A549 (cell line): ENCODE measurements around the gene KLHDC8B. TPM values are rescaled to one million over a fixed set of nuclear protein-coding genes. Genes with fewer than 3 reads are reported as not detected.
A peak's percentile ranks its signal among the peaks of the same experiment; 100 is the strongest.

ENCODE experiments used
- ATAC-seq, 2 experiments: fragments of 200-7000 bp in 1 of 2; fragments of >200 bp in 1 of 2; cut with Nextera tagmentation in 1 of 2; cut with Tn5 transposase in 1 of 2; 3 replicates each; pipeline versions ENCODE4 v1.8.0 to v1.9.1; 2018 to 2020; ENCODE audit warnings: mild to moderate bottlenecking in 1 of 2, moderate library complexity in 1 of 2
- CTCF ChIA-PET: fragments of 300-600 bp; sonication (Branson Sonifier 250); formaldehyde crosslinking; extraction: SDS; loops from one replicate; lab custom pipeline; 2021; ENCODE audit warnings: antibody characterized with exemption, inconsistent platforms; lab: Yijun Ruan, JAX
- POLR2A ChIA-PET: fragments of 350-600 bp; formaldehyde crosslinking; extraction: SDS; loops from one replicate; lab custom pipeline; 2021; ENCODE audit warnings: antibody characterized with exemption, inconsistent platforms; lab: Yijun Ruan, JAX
- DNase-seq, 2 experiments: peaks; one replicate each; pipeline versions ENCODE4 v3.0.0 to v3.0.0-alpha.2; 2011 to 2016; ENCODE audit warnings: low read depth in 1 of 2, low spot score in 1 of 2
- FAIRE-seq: peaks from 2 replicates; lab custom pipeline; 2011; peaks lifted over from hg19 to GRCh38; lab: Jason Lieb, UNC
- H3K27ac ChIP-seq, 2 experiments: fragments of >200 bp; sonication (Bioruptor Twin); formaldehyde crosslinking; 3 replicates each; pipeline ENCODE4 v1.5.1; 2016 to 2017
- H3K4me1 ChIP-seq: fragments of >200 bp; sonication (Bioruptor Twin); formaldehyde crosslinking; 3 replicates; pipeline ENCODE4 v1.6.1; 2016
- H3K4me2 ChIP-seq: fragments of >200 bp; sonication (Bioruptor Twin); formaldehyde crosslinking; 3 replicates; pipeline ENCODE4 v1.6.1; 2016
- H3K4me3 ChIP-seq: fragments of >200 bp; sonication (Bioruptor Twin); formaldehyde crosslinking; 3 replicates; pipeline ENCODE4 v1.5.1; 2016
- H3K9me3 ChIP-seq: fragments of >200 bp; sonication (Bioruptor Twin); formaldehyde crosslinking; 3 replicates; pipeline ENCODE4 v1.6.1; 2016
- BHLHE40 ChIP-seq: IDR thresholded peaks from 2 replicates; pipeline ENCODE4 v1.6.1; 2012; ENCODE audit warnings: low read depth, low read length, inconsistent platforms
- EHF ChIP-seq: fragments of 250-450 bp; sonication (Bioruptor Pico); IDR thresholded peaks from 2 replicates; pipeline ENCODE4 v1.5.0; 2020; ENCODE audit warnings: mild to moderate bottlenecking
- EP300 ChIP-seq, 2 experiments: fragments of >200 bp; sonication (Bioruptor Twin); formaldehyde crosslinking; IDR thresholded peaks; 2 replicates in 1 of 2; 3 replicates in 1 of 2; pipeline ENCODE4 v1.6.1; 2016 to 2017
- ESRRA ChIP-seq: fragments of 150-350 bp; IDR thresholded peaks from 2 replicates; pipeline ENCODE4 v1.6.1; 2014; ENCODE audit warnings: mild to moderate bottlenecking, low read length, borderline replicate concordance
- FOSL2 ChIP-seq, 2 experiments: fragments of 450-650 bp in 1 of 2; fragments of >200 bp in 1 of 2; sonication (Bioruptor Twin) in 1 of 2; formaldehyde crosslinking; IDR thresholded peaks; 2 replicates each; pipeline versions ENCODE4 v1.5.0 to v1.6.1; 2016 to 2020; ENCODE audit warnings: mild to moderate bottlenecking in 1 of 2, moderate library complexity in 1 of 2
- GATA3 ChIP-seq: IDR thresholded peaks from 2 replicates; pipeline ENCODE4 v1.6.1; 2012; ENCODE audit warnings: borderline replicate concordance
- HMGXB4 ChIP-seq: fragments of 250-450 bp; sonication (Bioruptor Pico); IDR thresholded peaks from 2 replicates; pipeline ENCODE4 v1.5.0; 2021; ENCODE audit warnings: mild to moderate bottlenecking, moderate library complexity, borderline replicate concordance
- JUN ChIP-seq, 2 experiments: fragments of >200 bp; sonication (Bioruptor Twin); formaldehyde crosslinking; IDR thresholded peaks; 2 replicates in 1 of 2; 3 replicates in 1 of 2; pipeline ENCODE4 v1.6.1; 2016 to 2017
- KDM1A ChIP-seq: fragments of 200-600 bp; sonication (generic); IDR thresholded peaks from 2 replicates; pipeline ENCODE4 v1.6.1; 2016; ENCODE audit warnings: low read depth, mild to moderate bottlenecking
- NPAS2 ChIP-seq: fragments of 250-450 bp; sonication (Bioruptor Pico); IDR thresholded peaks from 2 replicates; pipeline ENCODE4 v1.8.0; 2022; ENCODE audit warnings: mild to moderate bottlenecking, moderate library complexity, borderline replicate concordance
- RAD21 ChIP-seq, 2 experiments: fragments of >200 bp in 1 of 2; sonication (Bioruptor Twin) in 1 of 2; formaldehyde crosslinking in 1 of 2; IDR thresholded peaks in 1 of 2; conservative IDR thresholded peaks in 1 of 2; 2 replicates in 1 of 2; 3 replicates in 1 of 2; pipeline ENCODE4 v1.6.1; 2012 to 2018; ENCODE audit warnings: inconsistent platforms in 1 of 2
- RCOR1 ChIP-seq: fragments of 150-350 bp; IDR thresholded peaks from 2 replicates; pipeline ENCODE4 v1.6.1; 2014; ENCODE audit warnings: antibody characterized with exemption, low read length, low read depth
- TFCP2L1 ChIP-seq: fragments of 250-450 bp; sonication (Bioruptor Pico); IDR thresholded peaks from 2 replicates; pipeline ENCODE4 v1.5.0; 2021; ENCODE audit warnings: mild to moderate bottlenecking
- WGBS: methylation state at CpG from one replicate; pipeline ENCODE4 v1.1.6; 2017; ENCODE audit errors: missing lambda C conversion rate; 5-methylcytosine and 5-hydroxymethylcytosine counted together
- polyA plus RNA-seq, 4 experiments: library from polyadenylated mRNA; depleted of rRNA in 3 of 4; stranded (reverse); fragments of >200 nt; fragmentation: RNase III in 1 of 4; extraction: RNeasy Plus Mini Kit Qiagen cat#74134 plus additional on column Dnase treatment in 1 of 4; gene quantifications; 2 replicates in 3 of 4; 3 replicates in 1 of 4; pipeline ENCODE4 v1.2.3, GENCODE V29; 2011 to 2017
- TF ChIP-seq, protein P1 (sequence below): fragments of 450-650 bp; IDR thresholded peaks from 2 replicates; pipeline ENCODE4 v1.6.1; 2014; ENCODE audit warnings: antibody characterized with exemption
- TF ChIP-seq, protein P2 (sequence below): fragments of >200 bp; sonication (Bioruptor Twin); formaldehyde crosslinking; IDR thresholded peaks from 3 replicates; pipeline ENCODE4 v1.6.1; 2016

The KLHDC8B gene
- polyA plus RNA-seq, 2 of the 4 experiments (the other 2 are of a cell fraction): 7.4 to 9.9 TPM

DNA sequence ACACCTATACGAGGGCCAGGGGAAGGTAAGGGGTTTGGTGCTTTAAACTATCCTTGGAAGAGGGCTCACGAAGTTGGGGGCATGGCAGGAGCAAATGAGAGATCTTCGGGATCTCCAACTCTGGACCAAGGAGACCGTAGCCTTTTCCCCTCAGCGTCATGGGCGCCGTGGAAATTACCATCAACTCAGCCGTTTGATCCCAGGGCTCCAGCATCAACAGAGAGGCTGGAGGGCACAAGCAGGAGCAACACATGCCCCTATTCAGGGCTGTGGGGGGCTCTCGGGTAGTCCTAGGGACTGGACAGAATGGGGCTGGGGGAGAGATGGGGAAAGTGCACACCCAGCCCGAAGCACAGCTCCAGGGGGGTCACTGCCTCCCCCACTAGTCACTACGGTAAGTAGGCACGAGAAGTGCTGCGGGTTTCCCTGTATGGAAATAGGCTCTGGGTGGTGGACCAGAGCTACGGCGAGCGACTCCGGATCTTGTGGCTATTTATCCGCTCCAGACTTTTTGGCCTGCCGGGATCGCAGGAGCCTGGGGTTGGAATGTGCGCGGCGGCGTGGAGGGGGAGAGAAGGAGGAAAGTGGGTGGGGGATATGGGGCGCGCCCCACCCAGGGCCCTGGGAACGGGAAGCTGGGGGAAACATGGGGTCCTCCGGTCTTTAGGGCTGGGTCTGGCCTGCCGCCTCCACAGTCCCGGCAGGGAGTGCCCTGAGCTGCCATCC, 38.0 kb upstream of the KLHDC8B start (continued):
- TF ChIP-seq NPAS2: no peak
- TF ChIP-seq, protein P1, sequence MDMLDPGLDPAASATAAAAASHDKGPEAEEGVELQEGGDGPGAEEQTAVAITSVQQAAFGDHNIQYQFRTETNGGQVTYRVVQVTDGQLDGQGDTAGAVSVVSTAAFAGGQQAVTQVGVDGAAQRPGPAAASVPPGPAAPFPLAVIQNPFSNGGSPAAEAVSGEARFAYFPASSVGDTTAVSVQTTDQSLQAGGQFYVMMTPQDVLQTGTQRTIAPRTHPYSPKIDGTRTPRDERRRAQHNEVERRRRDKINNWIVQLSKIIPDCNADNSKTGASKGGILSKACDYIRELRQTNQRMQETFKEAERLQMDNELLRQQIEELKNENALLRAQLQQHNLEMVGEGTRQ: no peak
- TF ChIP-seq BHLHE40: no peak
- TF ChIP-seq HMGXB4 (CRISPR knock-in tag): no peak
- peak in 1 of 2 experiments; percentile 49; a peak in 2 of 5 replicates for TF ChIP-seq JUN (IDR thresholded peaks at IDR 0.05)
- no peak for TF ChIP-seq FOSL2 (IDR thresholded peaks at IDR 0.05)
- TF ChIP-seq FOSL2 (CRISPR knock-in tag; IDR thresholded peaks at IDR 0.05): no peak
- no peak for TF ChIP-seq KDM1A

GRCh38 chr3:49134471-49135265, 36.7 kb upstream of the KLHDC8B start:
- Histone ChIP-seq H3K4me2 (peak overlapping the region; percentile 97), H3K4me3 (peak overlapping the region; percentile 80; the same call in 2 of the 3 replicates), H3K9me3 (no peaks in the 10 kb centered on the region), H3K4me1 (peaks cover 18% of the 10 kb centered on the region), H3K27ac (peak overlapping the region; percentile 99 to 100)
- ChIA-PET POLR2A (interaction anchor here (0.6 to 2.0 kb wide), 2 partner anchors 14 to 16 kb away, joined by 6 to 26 read pairs; partner anchors contain the start of gene USP19), CTCF (interaction anchor here (0.7 to 1.5 kb wide), 4 partner anchors 20 to 903 kb away, joined by 3 to 4 read pairs (median 3); no protein-coding TSS in a partner anchor)
- DNase-seq: peak in 1 of 2 experiments; percentile 31
- FAIRE-seq: no peak
- TF ChIP-seq ESRRA (peak; percentile 84), EP300 (IDR thresholded peaks at IDR 0.05) (no peak), RAD21 (conservative IDR thresholded peaks at IDR 0.05 in 1 of 2, IDR thresholded peaks at IDR 0.05 in 1 of 2) (peak; percentile 13 to 19; a peak in 2 of 5 replicates), GATA3 (peak; percentile 32; the same call in 1 of the 2 replicates)
- ATAC-seq: no peak
- WGBS: 61% methylated on average over 3 of the region's 3 CpGs

DNA sequence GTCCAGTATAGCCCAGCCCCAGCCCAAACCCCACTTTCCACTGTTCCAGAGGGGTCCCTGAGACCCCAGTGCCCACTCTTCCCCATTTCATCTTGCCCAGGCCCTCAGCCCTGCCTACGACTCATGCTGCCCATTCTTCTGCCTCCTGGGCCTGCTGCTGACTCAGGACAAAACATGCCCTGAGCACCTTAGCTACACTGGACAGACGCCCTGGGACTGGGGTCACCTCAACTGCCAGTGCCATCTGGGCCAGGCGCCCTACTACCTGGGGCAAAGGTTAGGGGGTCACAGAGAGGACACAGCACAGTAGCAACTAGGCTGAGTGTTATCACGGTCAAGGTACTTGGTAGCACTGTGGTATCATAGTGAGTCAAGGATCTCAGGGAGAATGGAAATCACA, 35.9 kb upstream of the KLHDC8B start:
- POLR2A ChIA-PET: no interaction called here
- ATAC-seq: no peak
- CTCF ChIA-PET: interaction anchor here (1.5 kb wide), 1 partner anchor 22 kb away, joined by 4 read pairs; no protein-coding TSS in a partner anchor
- DNase-seq: no peak
- 100% methylated on average over 3 of the region's 4 CpGs for WGBS
- H3K4me3 ChIP-seq: no peak overlapping the region
- H3K4me2 ChIP-seq: no peak overlapping the region
- FAIRE-seq: no peak
- peak overlapping the region in 1 of 2 experiments; percentile 27; a peak in 1 of 6 replicates for H3K27ac ChIP-seq
- TF ChIP-seq RCOR1 (no peak), TFCP2L1 (no peak), EHF (no peak)
- TF ChIP-seq, protein P2, sequence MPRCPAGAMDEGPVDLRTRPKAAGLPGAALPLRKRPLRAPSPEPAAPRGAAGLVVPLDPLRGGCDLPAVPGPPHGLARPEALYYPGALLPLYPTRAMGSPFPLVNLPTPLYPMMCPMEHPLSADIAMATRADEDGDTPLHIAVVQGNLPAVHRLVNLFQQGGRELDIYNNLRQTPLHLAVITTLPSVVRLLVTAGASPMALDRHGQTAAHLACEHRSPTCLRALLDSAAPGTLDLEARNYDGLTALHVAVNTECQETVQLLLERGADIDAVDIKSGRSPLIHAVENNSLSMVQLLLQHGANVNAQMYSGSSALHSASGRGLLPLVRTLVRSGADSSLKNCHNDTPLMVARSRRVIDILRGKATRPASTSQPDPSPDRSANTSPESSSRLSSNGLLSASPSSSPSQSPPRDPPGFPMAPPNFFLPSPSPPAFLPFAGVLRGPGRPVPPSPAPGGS: no peak
- no peaks in the 10 kb centered on the region for H3K9me3 ChIP-seq
- H3K4me1 ChIP-seq: peaks cover 18% of the 10 kb centered on the region
